H9 (cell line): Measurements from ENCODE around the gene KRTAP10-5. TPM values are rescaled to one million over a fixed set of nuclear protein-coding genes. Genes with fewer than 3 reads are reported as not detected.

Experiments used
- DNase-seq: peaks from one replicate; pipeline ENCODE4 v3.0.0-alpha.2; 2017
- H2AFZ ChIP-seq: one replicate; pipeline ENCODE4 v1.6.1; 2013; ENCODE audit warnings: mild to moderate bottlenecking, low read length, control low read depth, moderate library complexity
- H2AK5ac ChIP-seq: 2 replicates; pipeline ENCODE4 v1.6.1; 2013; ENCODE audit warnings: low read length, control low read depth, mixed read lengths; ENCODE audit not compliant: insufficient read length
- H2BK120ac ChIP-seq: one replicate; pipeline ENCODE4 v1.6.1; 2013; ENCODE audit warnings: low read depth, mild to moderate bottlenecking, low read length, control low read depth, inconsistent platforms; ENCODE audit not compliant: poor library complexity, severe bottlenecking
- H2BK12ac ChIP-seq: 2 replicates; pipeline ENCODE4 v1.6.1; 2013; ENCODE audit warnings: low read length, control low read depth, mixed read lengths, low read depth; ENCODE audit not compliant: insufficient read length
- H2BK15ac ChIP-seq: 2 replicates; pipeline ENCODE4 v1.6.1; 2013; ENCODE audit warnings: low read depth, low read length, control low read depth
- H2BK20ac ChIP-seq: one replicate; pipeline ENCODE4 v1.6.1; 2013; ENCODE audit warnings: low read depth, mild to moderate bottlenecking, low read length, control low read depth, inconsistent platforms; ENCODE audit not compliant: poor library complexity, severe bottlenecking
- H2BK5ac ChIP-seq: 2 replicates; pipeline ENCODE4 v1.6.1; 2013; ENCODE audit warnings: low read length, control low read depth, mixed read lengths; ENCODE audit not compliant: insufficient read length
- H3K14ac ChIP-seq: 2 replicates; pipeline ENCODE4 v1.6.1; 2013; ENCODE audit warnings: low read length, control low read depth; ENCODE audit not compliant: insufficient read depth
- H3K18ac ChIP-seq: 2 replicates; pipeline ENCODE4 v1.6.1; 2013; ENCODE audit warnings: low read depth, mild to moderate bottlenecking, mixed read lengths, low read length, control low read depth; ENCODE audit not compliant: insufficient read length
- H3K23ac ChIP-seq: 2 replicates; pipeline ENCODE4 v1.6.1; 2013; ENCODE audit warnings: low read length, control low read depth, mixed read lengths, low read depth; ENCODE audit not compliant: insufficient read length
- H3K23me2 ChIP-seq: 2 replicates; pipeline ENCODE4 v1.6.1; 2013; ENCODE audit warnings: low read depth, mild to moderate bottlenecking, mixed read lengths, low read length, control low read depth; ENCODE audit not compliant: insufficient read length, poor library complexity, severe bottlenecking
- H3K27ac ChIP-seq: 2 replicates; pipeline ENCODE4 v1.5.1; 2013; ENCODE audit warnings: low read length, control low read depth, mixed read lengths, low read depth; ENCODE audit not compliant: insufficient read length
- H3K27me3 ChIP-seq: 2 replicates; pipeline ENCODE4 v1.6.1; 2013; ENCODE audit warnings: low read length, control low read depth, inconsistent platforms; ENCODE audit not compliant: insufficient read depth
- H3K4ac ChIP-seq: 2 replicates; pipeline ENCODE4 v1.6.1; 2013; ENCODE audit warnings: low read depth, mild to moderate bottlenecking, control low read depth, inconsistent platforms, low read length, moderate library complexity
- H3K4me1 ChIP-seq: 2 replicates; pipeline ENCODE4 v1.6.1; 2013; ENCODE audit warnings: low read length, control low read depth, inconsistent platforms; ENCODE audit not compliant: insufficient read depth
- H3K4me2 ChIP-seq: 2 replicates; pipeline ENCODE4 v1.6.1; 2013; ENCODE audit warnings: low read length, control low read depth, mixed read lengths; ENCODE audit not compliant: insufficient read length, insufficient read depth
- H3K56ac ChIP-seq: 2 replicates; pipeline ENCODE4 v1.6.1; 2013; ENCODE audit warnings: low read depth, mild to moderate bottlenecking, mixed read lengths, low read length, control low read depth; ENCODE audit not compliant: insufficient read length
- H3K79me1 ChIP-seq: 2 replicates; pipeline ENCODE4 v1.6.1; 2013; ENCODE audit warnings: low read depth, mild to moderate bottlenecking, moderate library complexity, low read length, control low read depth, inconsistent platforms; ENCODE audit not compliant: insufficient read depth, poor library complexity, severe bottlenecking
- H3K79me2 ChIP-seq: 2 replicates; pipeline ENCODE4 v1.6.1; 2013; ENCODE audit warnings: low read length, control low read depth, inconsistent platforms; ENCODE audit not compliant: insufficient read depth
- H3K9ac ChIP-seq: 2 replicates; pipeline ENCODE4 v1.6.1; 2013; ENCODE audit warnings: low read length, control low read depth, mixed read lengths; ENCODE audit not compliant: insufficient read length; ENCODE audit errors: extremely low read depth
- H3K9me3 ChIP-seq: one replicate; pipeline ENCODE4 v1.6.1; 2013; ENCODE audit warnings: low read depth, low read length, inconsistent platforms; ENCODE audit not compliant: control insufficient read depth
- H3T11ph ChIP-seq: one replicate; pipeline ENCODE4 v1.6.1; 2013; ENCODE audit warnings: mild to moderate bottlenecking, low read length, control low read depth, inconsistent platforms
- H4K20me1 ChIP-seq: one replicate; pipeline ENCODE4 v1.6.1; 2013; ENCODE audit not compliant: control insufficient read depth, insufficient read length, insufficient read depth
- H4K5ac ChIP-seq: 2 replicates; pipeline ENCODE4 v1.6.1; 2013; ENCODE audit warnings: low read depth, mild to moderate bottlenecking, mixed read lengths, low read length, control low read depth; ENCODE audit not compliant: insufficient read length
- H4K8ac ChIP-seq: replicated peaks from 2 replicates; pipeline ENCODE4 v1.6.1; 2013; ENCODE audit warnings: low read length, control low read depth, mixed read lengths, low read depth; ENCODE audit not compliant: insufficient read length
- H4K91ac ChIP-seq: 2 replicates; pipeline ENCODE4 v1.6.1; 2013; ENCODE audit warnings: low read depth, mild to moderate bottlenecking, moderate library complexity, mixed read lengths, low read length, control low read depth; ENCODE audit not compliant: insufficient read length
- H3K27ac Mint-ChIP-seq, 3 experiments: 2 replicates in 2 of 3; 3 replicates in 1 of 3; pipeline ENCODE4 v1.8.0; 2020 to 2021; ENCODE audit warnings: mixed read lengths in 3 of 3, mild to moderate bottlenecking in 1 of 3, moderate library complexity in 1 of 3
- H3K27me3 Mint-ChIP-seq: 2 replicates; pipeline ENCODE4 v1.8.0; 2021; ENCODE audit warnings: low read depth, mild to moderate bottlenecking, moderate library complexity, mixed read lengths
- H3K36me3 Mint-ChIP-seq, 3 experiments: 2 replicates in 2 of 3; 3 replicates in 1 of 3; pipeline ENCODE4 v1.8.0; 2020 to 2021; ENCODE audit warnings: low read depth in 3 of 3, mixed read lengths in 3 of 3; ENCODE audit not compliant: insufficient read depth in 1 of 3
- H3K4me1 Mint-ChIP-seq, 2 experiments: 2 replicates each; pipeline ENCODE4 v1.8.0; 2020; ENCODE audit warnings: mixed read lengths in 2 of 2
- H3K4me3 Mint-ChIP-seq, 2 experiments: 2 replicates in 1 of 2; 3 replicates in 1 of 2; pipeline ENCODE4 v1.8.0; 2020 to 2021; ENCODE audit warnings: mild to moderate bottlenecking in 2 of 2, mixed read lengths in 2 of 2, moderate library complexity in 1 of 2
- H3K9me3 Mint-ChIP-seq, 2 experiments: 2 replicates in 1 of 2; 3 replicates in 1 of 2; pipeline ENCODE4 v1.8.0; 2020; ENCODE audit warnings: mild to moderate bottlenecking in 2 of 2, mixed read lengths in 2 of 2, moderate library complexity in 1 of 2
- WGBS: extraction: QIAGEN DNeasy Blood & Tissue Kit; methylation state at CpG from one replicate; pipeline ENCODE4 v1.1.7; 2013; ENCODE audit warnings: missing lambda C conversion rate, low lambda C conversion rate, mixed read lengths; ENCODE audit not compliant: insufficient read length; ENCODE audit errors: extremely low coverage; 5-methylcytosine and 5-hydroxymethylcytosine counted together
- total RNA-seq: library from RNA; stranded (reverse); gene quantifications from 2 replicates; pipeline ENCODE4 v1.2.1, GENCODE V29; 2021
- TF ChIP-seq, protein P1 (sequence below): fragments of 200-600 bp; sonication (generic); conservative IDR thresholded peaks from 3 replicates; pipeline ENCODE4 v1.8.0; 2021; ENCODE audit warnings: antibody characterized with exemption, mild to moderate bottlenecking

The KRTAP10-5 gene
- total RNA-seq, 1 experiment from 2014 or later, result not detected

- no peak overlapping the region for H3K27ac ChIP-seq
- H4K20me1 ChIP-seq, result no peaks in the 10 kb centered on the region
- DNase-seq, result no peak
- H3K14ac ChIP-seq, result no peak overlapping the region
- H4K5ac ChIP-seq, result no peak overlapping the region
- no peak overlapping the region for H3K9ac ChIP-seq
- no peaks in the 10 kb centered on the region for H3K9me3 ChIP-seq
- no peaks in the 10 kb centered on the region for H3K27me3 ChIP-seq
- H3K9me3 Mint-ChIP-seq, result peaks cover 3 to 8% of the 10 kb centered on the region in 2 experiments; a peak in 2 of 5 replicates
- no peak overlapping the region for H2BK5ac ChIP-seq
- TF ChIP-seq, protein P1, sequence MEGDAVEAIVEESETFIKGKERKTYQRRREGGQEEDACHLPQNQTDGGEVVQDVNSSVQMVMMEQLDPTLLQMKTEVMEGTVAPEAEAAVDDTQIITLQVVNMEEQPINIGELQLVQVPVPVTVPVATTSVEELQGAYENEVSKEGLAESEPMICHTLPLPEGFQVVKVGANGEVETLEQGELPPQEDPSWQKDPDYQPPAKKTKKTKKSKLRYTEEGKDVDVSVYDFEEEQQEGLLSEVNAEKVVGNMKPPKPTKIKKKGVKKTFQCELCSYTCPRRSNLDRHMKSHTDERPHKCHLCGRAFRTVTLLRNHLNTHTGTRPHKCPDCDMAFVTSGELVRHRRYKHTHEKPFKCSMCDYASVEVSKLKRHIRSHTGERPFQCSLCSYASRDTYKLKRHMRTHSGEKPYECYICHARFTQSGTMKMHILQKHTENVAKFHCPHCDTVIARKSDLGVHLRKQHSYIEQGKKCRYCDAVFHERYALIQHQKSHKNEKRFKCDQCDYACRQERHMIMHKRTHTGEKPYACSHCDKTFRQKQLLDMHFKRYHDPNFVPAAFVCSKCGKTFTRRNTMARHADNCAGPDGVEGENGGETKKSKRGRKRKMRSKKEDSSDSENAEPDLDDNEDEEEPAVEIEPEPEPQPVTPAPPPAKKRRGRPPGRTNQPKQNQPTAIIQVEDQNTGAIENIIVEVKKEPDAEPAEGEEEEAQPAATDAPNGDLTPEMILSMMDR, result no peak
- H2AFZ ChIP-seq, result no peak overlapping the region
- H2BK15ac ChIP-seq, result no peak overlapping the region
- H3K4ac ChIP-seq, result no peak overlapping the region
- no peak overlapping the region for H4K8ac ChIP-seq
- H3K27ac Mint-ChIP-seq, result no peak overlapping the region; a peak in 1 of 7 replicates
- no peak overlapping the region for H3K4me3 Mint-ChIP-seq
- H3K4me1 Mint-ChIP-seq, result peaks cover 0 to 3% of the 10 kb centered on the region in 2 experiments; a peak in 1 of 4 replicates
- H2BK120ac ChIP-seq, result no peak overlapping the region
- no peaks in the 10 kb centered on the region for H3K79me1 ChIP-seq
- H3K36me3 Mint-ChIP-seq, result peaks cover 0 to 5% (median 0%) of the 10 kb centered on the region in 3 experiments; a peak in 1 of 7 replicates
- no peak overlapping the region for H3K56ac ChIP-seq
- H2AK5ac ChIP-seq, result no peak overlapping the region
- H3K27me3 Mint-ChIP-seq, result no peaks in the 10 kb centered on the region; the same call in 1 of the 2 replicates
- WGBS, result no CpG with 5 or more reads among the region's 11 CpGs
- H2BK20ac ChIP-seq, result no peak overlapping the region
- no peak overlapping the region for H3K4me2 ChIP-seq
- no peaks in the 10 kb centered on the region for H3K79me2 ChIP-seq
- H2BK12ac ChIP-seq, result no peak overlapping the region
- H3K23ac ChIP-seq, result no peak overlapping the region
- H3K18ac ChIP-seq, result no peak overlapping the region
- H3K4me1 ChIP-seq, result no peaks in the 10 kb centered on the region
- H4K91ac ChIP-seq, result no peak overlapping the region
- no peak overlapping the region for H3T11ph ChIP-seq
- no peaks in the 10 kb centered on the region for H3K23me2 ChIP-seq
Observed at GRCh38 chr21:44540741-44541288, 39.6 kb downstream of the KRTAP10-5 start.
